ENCODE data around the gene C1orf53.

DNA sequence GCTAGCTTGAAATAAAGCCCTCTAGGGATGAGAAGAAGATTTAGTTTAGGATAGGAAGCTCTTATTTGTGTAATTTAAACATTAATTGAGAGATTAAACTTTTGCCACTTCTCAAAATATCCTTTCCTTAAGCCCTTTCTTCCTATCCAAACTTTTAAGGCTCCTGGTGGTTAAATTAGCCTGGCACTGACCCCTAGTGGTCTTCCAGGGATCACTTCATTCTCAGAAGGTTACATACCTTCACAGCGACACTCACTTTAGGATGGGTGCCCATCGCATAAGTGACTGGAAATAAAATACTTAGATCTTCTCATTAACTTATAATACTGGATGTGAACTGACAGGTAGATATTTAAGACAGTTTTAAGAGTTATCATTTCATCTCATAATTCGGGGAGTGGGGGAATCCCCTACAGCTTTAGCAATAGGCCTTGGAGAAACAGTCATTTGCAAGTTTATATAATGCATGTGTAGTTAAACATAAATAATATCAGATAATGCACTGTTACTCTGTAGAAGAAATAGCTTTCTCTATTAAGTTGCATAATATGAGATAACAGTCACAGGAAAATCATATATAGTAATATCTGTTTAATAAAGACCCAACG lies 22.2 kb downstream of the C1orf53 start:
- TF ChIP-seq, protein P1, sequence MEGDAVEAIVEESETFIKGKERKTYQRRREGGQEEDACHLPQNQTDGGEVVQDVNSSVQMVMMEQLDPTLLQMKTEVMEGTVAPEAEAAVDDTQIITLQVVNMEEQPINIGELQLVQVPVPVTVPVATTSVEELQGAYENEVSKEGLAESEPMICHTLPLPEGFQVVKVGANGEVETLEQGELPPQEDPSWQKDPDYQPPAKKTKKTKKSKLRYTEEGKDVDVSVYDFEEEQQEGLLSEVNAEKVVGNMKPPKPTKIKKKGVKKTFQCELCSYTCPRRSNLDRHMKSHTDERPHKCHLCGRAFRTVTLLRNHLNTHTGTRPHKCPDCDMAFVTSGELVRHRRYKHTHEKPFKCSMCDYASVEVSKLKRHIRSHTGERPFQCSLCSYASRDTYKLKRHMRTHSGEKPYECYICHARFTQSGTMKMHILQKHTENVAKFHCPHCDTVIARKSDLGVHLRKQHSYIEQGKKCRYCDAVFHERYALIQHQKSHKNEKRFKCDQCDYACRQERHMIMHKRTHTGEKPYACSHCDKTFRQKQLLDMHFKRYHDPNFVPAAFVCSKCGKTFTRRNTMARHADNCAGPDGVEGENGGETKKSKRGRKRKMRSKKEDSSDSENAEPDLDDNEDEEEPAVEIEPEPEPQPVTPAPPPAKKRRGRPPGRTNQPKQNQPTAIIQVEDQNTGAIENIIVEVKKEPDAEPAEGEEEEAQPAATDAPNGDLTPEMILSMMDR (IDR thresholded peaks at IDR 0.05), result peak; percentile 14 to 63 (median 54)
- no peak for TF ChIP-seq POLR2AphosphoS5 (IDR thresholded peaks at IDR 0.05)
- no peak for TF ChIP-seq POLR2A (IDR thresholded peaks at IDR 0.05)

Measured in upper lobe of left lung (tissue), 4 donors.